Right cardiac atrium (tissue), 5 donors: ENCODE data around the gene SCN5A. TPM values are rescaled to one million over a fixed set of nuclear protein-coding genes. Genes with fewer than 3 reads are reported as not detected.

ENCODE experiments used
- ATAC-seq, 2 donors: fragments of 200-7000 bp; cut with Tn5 transposase; one replicate each; pipeline versions ENCODE4 v1.8.0 to v1.9.1; 2020; ENCODE audit warnings: moderate library complexity in 2 of 2, mild to moderate bottlenecking in 1 of 2
- DNase-seq, 3 donors: peaks; one replicate each; pipeline ENCODE4 v3.0.0-alpha.2; 2020
- H3K27ac ChIP-seq: one replicate; pipeline ENCODE4 v1.5.1; 2013; ENCODE audit warnings: mild to moderate bottlenecking, low read length, control low read depth, moderate library complexity
- H3K27me3 ChIP-seq: one replicate; pipeline ENCODE4 v1.6.1; 2013; ENCODE audit not compliant: control insufficient read depth, insufficient read depth
- H3K4me1 ChIP-seq: one replicate; pipeline ENCODE4 v1.6.1; 2013; ENCODE audit warnings: low read length; ENCODE audit not compliant: control insufficient read depth, insufficient read depth
- H3K4me3 ChIP-seq: one replicate; pipeline ENCODE4 v1.5.1; 2013; ENCODE audit warnings: low read length, control low read depth
- H3K9me3 ChIP-seq: one replicate; pipeline ENCODE4 v1.6.1; 2013; ENCODE audit warnings: low read length; ENCODE audit not compliant: control insufficient read depth
- WGBS: extraction: QIAGEN DNeasy Blood & Tissue Kit; methylation state at CpG from one replicate; pipeline ENCODE4 v1.1.7; 2013; 5-methylcytosine and 5-hydroxymethylcytosine counted together
- intact Hi-C, 4 donors: fragments of 100-400 bp; cut with DNase I; formaldehyde crosslinking; loops; one replicate each; pipeline versions ENCODE4 v1.11.0 to v1.14.0; 2022 to 2023
- polyA plus RNA-seq: library from polyadenylated mRNA; stranded (reverse); fragments of 200-250 nt; gene quantifications from one replicate; pipeline ENCODE4 v1.2.3, GENCODE V29; 2013
- total RNA-seq, 4 donors: library from RNA; stranded (reverse); fragmentation: NEBNext Ultra II Directional; extraction: Animal tissue kit (Norgen Biotek cat#: 25700); gene quantifications; one replicate each; pipeline ENCODE4 v1.2.1, GENCODE V29; 2021
- donor health status: healthy with polysubstance abuse.
- donor health status: DM: no; HTN: yes; CAD: no.
- donor health status: DM: no; HTN: no; CAD: no.
- donor health status: DM: no; HTN: yes; CAD: no; lungs with severe emphysema.
- donor health status: DM: yes; HTN: yes; CAD: no.

SCN5A gene
- total and polyA plus RNA-seq, 5 donors = 69.0 to 202 (median 134) TPM

- peaks cover 5% of the 10 kb centered on the region for H3K4me1 ChIP-seq
- no peak for DNase-seq
- H3K4me3 ChIP-seq = no peak overlapping the region
- no peak overlapping the region for H3K27ac ChIP-seq
- WGBS = 89% methylated on average over 5 of the region's 5 CpGs
- intact Hi-C loops = no loop called here
- no peaks in the 10 kb centered on the region for H3K9me3 ChIP-seq
- ATAC-seq = no peak
- H3K27me3 ChIP-seq = no peaks in the 10 kb centered on the region
Observed at GRCh38 chr3:38610934-38611333, 38.6 kb downstream of the SCN5A start.

GRCh38 chr3:38610436-38610835, 39.1 kb downstream of the SCN5A start:
- ATAC-seq (no peak), DNase-seq (no peak)
- Histone ChIP-seq H3K27ac (no peak overlapping the region), H3K9me3 (no peaks in the 10 kb centered on the region), H3K27me3 (no peaks in the 10 kb centered on the region), H3K4me3 (no peak overlapping the region), H3K4me1 (peaks cover 5% of the 10 kb centered on the region)
- intact Hi-C loops = no loop called here
- 92% methylated on average over 6 of the region's 6 CpGs for WGBS

- Histone ChIP-seq H3K27me3 (no peaks in the 10 kb centered on the region), H3K9me3 (no peaks in the 10 kb centered on the region), H3K4me3 (no peak overlapping the region), H3K27ac (no peak overlapping the region), H3K4me1 (peaks cover under 1% of the 10 kb centered on the region)
- intact Hi-C loops = no loop called here
- ATAC-seq = no peak
- no peak for DNase-seq
- WGBS = 90% methylated on average over 21 of the region's 21 CpGs
Observed at GRCh38 chr3:38609386-38610111, 39.9 kb downstream of the SCN5A start.

- H3K4me1 ChIP-seq = no peaks in the 10 kb centered on the region
- no peak for ATAC-seq
- H3K4me3 ChIP-seq = no peak overlapping the region
- H3K27me3 ChIP-seq = no peaks in the 10 kb centered on the region
- H3K9me3 ChIP-seq = no peaks in the 10 kb centered on the region
- DNase-seq = no peak
- no peak overlapping the region for H3K27ac ChIP-seq
- intact Hi-C loops = no loop called here
- 80% methylated on average over 5 of the region's 5 CpGs for WGBS
Observed at GRCh38 chr3:38608961-38609360, 40.5 kb downstream of the SCN5A start.

GRCh38 chr3:38608086-38608775, 41.3 kb downstream of the SCN5A start:
- no peaks in the 10 kb centered on the region for H3K4me1 ChIP-seq
- H3K27me3 ChIP-seq = no peaks in the 10 kb centered on the region
- 85% methylated on average over 13 of the region's 13 CpGs for WGBS
- H3K27ac ChIP-seq = no peak overlapping the region
- ATAC-seq (no peak), DNase-seq (no peak)
- no peak overlapping the region for H3K4me3 ChIP-seq
- intact Hi-C loops = no loop called here
- H3K9me3 ChIP-seq = no peaks in the 10 kb centered on the region

GRCh38 chr3:38606561-38606960, 42.9 kb downstream of the SCN5A start:
- Histone ChIP-seq H3K27me3 (no peaks in the 10 kb centered on the region), H3K27ac (no peak overlapping the region), H3K4me3 (no peak overlapping the region), H3K9me3 (no peaks in the 10 kb centered on the region), H3K4me1 (no peaks in the 10 kb centered on the region)
- no peak for DNase-seq
- 90% methylated on average over 11 of the region's 11 CpGs for WGBS
- no peak for ATAC-seq
- intact Hi-C loops = no loop called here

- no peaks in the 10 kb centered on the region for H3K9me3 ChIP-seq
- 93% methylated on average over 7 of the region's 7 CpGs for WGBS
- DNase-seq = no peak
- H3K27ac ChIP-seq = no peak overlapping the region
- no peaks in the 10 kb centered on the region for H3K27me3 ChIP-seq
- H3K4me1 ChIP-seq = no peaks in the 10 kb centered on the region
- ATAC-seq = no peak
- H3K4me3 ChIP-seq = no peak overlapping the region
- intact Hi-C loops = no loop called here
Observed at GRCh38 chr3:38605981-38606380, 43.5 kb downstream of the SCN5A start.

GRCh38 chr3:38604246-38604645, 45.2 kb downstream of the SCN5A start:
- 93% methylated on average over 6 of the region's 6 CpGs for WGBS
- H3K4me3 ChIP-seq = no peak overlapping the region
- intact Hi-C loops = no loop called here
- ATAC-seq (no peak), DNase-seq (no peak)
- H3K27ac ChIP-seq = no peak overlapping the region
- H3K27me3 ChIP-seq = no peaks in the 10 kb centered on the region
- no peaks in the 10 kb centered on the region for H3K9me3 ChIP-seq
- H3K4me1 ChIP-seq = no peaks in the 10 kb centered on the region

GRCh38 chr3:38603731-38604131, 45.8 kb downstream of the SCN5A start:
- H3K27me3 ChIP-seq = no peaks in the 10 kb centered on the region
- H3K4me3 ChIP-seq = no peak overlapping the region
- no peak for DNase-seq
- no peaks in the 10 kb centered on the region for H3K9me3 ChIP-seq
- intact Hi-C loops = no loop called here
- ATAC-seq = no peak
- WGBS = 92% methylated on average over 16 of the region's 16 CpGs
- no peaks in the 10 kb centered on the region for H3K4me1 ChIP-seq
- no peak overlapping the region for H3K27ac ChIP-seq

GRCh38 chr3:38602576-38603250, 46.8 kb downstream of the SCN5A start:
- Histone ChIP-seq H3K4me1 (no peaks in the 10 kb centered on the region), H3K9me3 (no peaks in the 10 kb centered on the region), H3K27me3 (no peaks in the 10 kb centered on the region), H3K27ac (no peak overlapping the region), H3K4me3 (no peak overlapping the region)
- DNase-seq = no peak
- WGBS = 76% methylated on average over 7 of the region's 7 CpGs
- intact Hi-C loops = no loop called here
- ATAC-seq = no peak

GRCh38 chr3:38601956-38602550, 47.4 kb downstream of the SCN5A start:
- Histone ChIP-seq H3K27me3 (no peaks in the 10 kb centered on the region), H3K9me3 (no peaks in the 10 kb centered on the region), H3K4me3 (no peak overlapping the region), H3K27ac (no peak overlapping the region), H3K4me1 (no peaks in the 10 kb centered on the region)
- DNase-seq (no peak), ATAC-seq (no peak)
- intact Hi-C loops = no loop called here
- WGBS = 79% methylated on average over 3 of the region's 3 CpGs
